SK-N-SH treated with all-trans-retinoic acid at 6 μM for 48 hours (cell line): Measurements from ENCODE around the gene KANSL1L.

Experiments
- ARNTL ChIP-seq: fragments of 450-650 bp; formaldehyde crosslinking; IDR thresholded peaks from 2 replicates; pipeline ENCODE4 v1.5.0; 2020; ENCODE audit warnings: low read depth, mild to moderate bottlenecking, moderate library complexity, borderline replicate concordance
- BACH2 ChIP-seq: fragments of 250-450 bp; sonication (Bioruptor Pico); IDR thresholded peaks from 2 replicates; pipeline ENCODE4 v1.9.0; 2021; ENCODE audit warnings: mild to moderate bottlenecking, borderline replicate concordance
- CREB5 ChIP-seq: fragments of 250-450 bp; sonication (Bioruptor Pico); IDR thresholded peaks from 2 replicates; pipeline ENCODE4 v1.5.1; 2020; ENCODE audit warnings: low read depth, mild to moderate bottlenecking, moderate library complexity
- CSDC2 ChIP-seq: fragments of 250-450 bp; sonication (Bioruptor Pico); IDR thresholded peaks from 2 replicates; pipeline ENCODE4 v1.5.0; 2020; ENCODE audit warnings: mild to moderate bottlenecking, moderate library complexity
- ESRRG ChIP-seq: fragments of 250-450 bp; sonication (Bioruptor Pico); IDR thresholded peaks from 2 replicates; pipeline ENCODE4 v1.6.1; 2021; ENCODE audit warnings: mild to moderate bottlenecking
- ISL1 ChIP-seq: fragments of 250-450 bp; sonication (Bioruptor Pico); IDR thresholded peaks from 2 replicates; pipeline ENCODE4 v2.1.2; 2022; ENCODE audit warnings: mild to moderate bottlenecking, moderate library complexity
- OSR1 ChIP-seq: fragments of 250-450 bp; sonication (Bioruptor Pico); IDR thresholded peaks from 2 replicates; pipeline ENCODE4 v1.8.0; 2022; ENCODE audit warnings: moderate library complexity, mild to moderate bottlenecking, inconsistent platforms
- PATZ1 ChIP-seq: fragments of 250-450 bp; sonication (Bioruptor Pico); IDR thresholded peaks from 2 replicates; pipeline ENCODE4 v1.8.0; 2020; ENCODE audit warnings: mild to moderate bottlenecking, moderate library complexity, borderline replicate concordance
- RARB ChIP-seq: fragments of 250-450 bp; sonication (Bioruptor Pico); IDR thresholded peaks from 2 replicates; pipeline ENCODE4 v1.8.0; 2021; ENCODE audit warnings: mild to moderate bottlenecking, moderate library complexity
- SNAI2 ChIP-seq: fragments of 250-450 bp; sonication (Bioruptor Pico); IDR thresholded peaks from 2 replicates; pipeline ENCODE4 v1.5.0; 2020; ENCODE audit warnings: mild to moderate bottlenecking, moderate library complexity
- TSHZ2 ChIP-seq: fragments of 250-450 bp; sonication (Bioruptor Pico); IDR thresholded peaks from 2 replicates; pipeline ENCODE4 v1.5.0; 2020; ENCODE audit warnings: mild to moderate bottlenecking, moderate library complexity
- ZFP3 ChIP-seq: fragments of 250-450 bp; sonication (Bioruptor Pico); IDR thresholded peaks from 2 replicates; pipeline ENCODE4 v1.5.0; 2020; ENCODE audit warnings: mild to moderate bottlenecking, moderate library complexity
- ZFP30 ChIP-seq: fragments of 450-650 bp; formaldehyde crosslinking; IDR thresholded peaks from 2 replicates; pipeline ENCODE4 v1.5.0; 2022; ENCODE audit warnings: mild to moderate bottlenecking, moderate library complexity

GRCh38 chr2:210188755-210189154, 17.5 kb upstream of the KANSL1L start:
- TF ChIP-seq ARNTL (CRISPR knock-in tag) (no peak), ZFP30 (CRISPR knock-in tag) (no peak), BACH2 (CRISPR knock-in tag) (no peak), CSDC2 (CRISPR knock-in tag) (no peak), OSR1 (no peak), ZFP3 (CRISPR knock-in tag) (no peak), PATZ1 (CRISPR knock-in tag) (no peak), RARB (no peak), ESRRG (CRISPR knock-in tag) (no peak), CREB5 (CRISPR knock-in tag) (no peak), SNAI2 (no peak), TSHZ2 (no peak), ISL1 (CRISPR knock-in tag) (no peak)
